Measurements from ENCODE around the gene NEK6. TPM values are rescaled to one million over a fixed set of nuclear protein-coding genes. Genes with fewer than 3 reads are reported as not detected.

Gene NEK6
- total and polyA plus RNA-seq, 2 of the 8 experiments (the other 6 are each of a cell fraction or from before 2014, with no cell fraction given): 17.7 to 19.7 TPM

DNA sequence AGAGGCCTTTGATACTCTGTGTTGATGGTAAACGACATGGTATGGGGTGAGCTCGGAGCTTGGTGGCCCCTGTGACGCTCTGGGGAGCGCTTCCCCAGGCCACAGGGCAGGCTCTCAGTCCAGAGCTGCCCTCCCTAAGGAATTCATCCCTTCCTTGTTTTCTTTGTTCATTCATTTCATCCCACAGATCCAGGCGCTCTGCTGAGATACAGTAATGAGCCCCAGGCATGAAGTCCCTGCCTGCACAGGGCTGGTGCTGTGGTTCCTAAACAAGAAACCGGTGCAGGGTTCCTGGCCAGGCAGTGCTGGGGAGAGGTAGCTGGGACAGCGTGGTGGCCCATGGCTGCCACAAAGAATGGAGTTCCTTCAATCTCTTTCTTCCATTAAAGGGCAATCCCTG is 14.4 kb downstream of the NEK6 start:
- no peak for DNase-seq (ENCODE audit: low read depth in 1 of 2, low spot score in 2 of 2)
- Histone ChIP-seq H3K27me3 (replicated peaks in 1 of 4; ENCODE audit: control insufficient read depth in 3 of 4, extremely low read depth in 1 of 4, insufficient read depth in 3 of 4, low read length in 3 of 4) (no peaks in the 10 kb centered on the region), H4K8ac (ENCODE audit: extremely low read depth, insufficient read depth, low read length) (no peak overlapping the region), H2AFZ (ENCODE audit: low read length) (no peak overlapping the region), H3K18ac (ENCODE audit: extremely low read depth, low read length) (no peak overlapping the region), H2BK120ac (replicated peaks; ENCODE audit: low read depth, low read length) (no peak overlapping the region), H4K5ac (ENCODE audit: insufficient read length, low read depth, low read length) (no peak overlapping the region), H2AK5ac (ENCODE audit: low read depth, low read length) (no peak overlapping the region; the same call in 1 of the 2 replicates), H2BK12ac (ENCODE audit: low read depth, low read length) (no peak overlapping the region), H3K9ac (replicated peaks in 1 of 4; ENCODE audit: extremely low read depth in 1 of 4, low read depth in 3 of 4, low read length in 3 of 4) (no peak overlapping the region; a peak in 1 of 7 replicates), H3K56ac (replicated peaks; ENCODE audit: insufficient read length, low read depth, low read length) (no peak overlapping the region), H3K4me1 (replicated peaks in 1 of 4; ENCODE audit: control insufficient read depth in 3 of 4, insufficient read depth in 4 of 4, low read length in 3 of 4) (peaks cover 0 to 5% (median under 1%) of the 10 kb centered on the region in 4 experiments; a peak in 4 of 7 replicates), H4K20me1 (replicated peaks in 1 of 2; ENCODE audit: control insufficient read depth in 1 of 2, insufficient read depth in 2 of 2, low read length in 2 of 2) (peaks cover 8 to 11% of the 10 kb centered on the region in 2 experiments), H2BK20ac (ENCODE audit: low read length) (no peak overlapping the region), H4K91ac (replicated peaks; ENCODE audit: insufficient read length, low read length) (no peak overlapping the region), H3K4me2 (ENCODE audit: insufficient read depth in 1 of 2, low read depth in 2 of 2, low read length in 2 of 2) (no peak overlapping the region), H2BK5ac (ENCODE audit: low read depth, low read length) (no peak overlapping the region), H3K23ac (ENCODE audit: insufficient read length) (no peak overlapping the region), H3K27ac (ENCODE audit: low read depth, low read length) (no peak overlapping the region), H3K36me3 (ENCODE audit: control insufficient read depth in 2 of 4, insufficient read depth in 4 of 4, low read length in 3 of 4) (no peaks in the 10 kb centered on the region), H3K9me3 (ENCODE audit: insufficient read depth in 2 of 2, low read depth in 1 of 2, low read length in 1 of 2) (no peaks in the 10 kb centered on the region), H3K79me2 (ENCODE audit: control insufficient read depth in 1 of 2, insufficient read depth in 2 of 2, low read length in 2 of 2) (peaks cover 0 to 5% of the 10 kb centered on the region in 2 experiments; a peak in 2 of 4 replicates), H2BK15ac (ENCODE audit: low read length) (no peak overlapping the region), H3K4me3 (ENCODE audit: extremely low read depth in 1 of 4, insufficient read depth in 2 of 4, low read depth in 3 of 4, low read length in 4 of 4) (no peak overlapping the region), H3K4ac (replicated peaks; ENCODE audit: insufficient read length, low read depth, low read length) (no peak overlapping the region), H3K23me2 (ENCODE audit: low read depth, low read length) (no peaks in the 10 kb centered on the region), H3K14ac (ENCODE audit: insufficient read length) (no peak overlapping the region), H3K79me1 (ENCODE audit: low read depth, low read length) (peaks cover 22% of the 10 kb centered on the region)
- FAIRE-seq: no peak
- WGBS, 2 experiments (ENCODE audit: extremely low coverage in 1 of 2, insufficient coverage in 1 of 2, insufficient read length in 1 of 2, insufficient replicate concordance in 2 of 2, low coverage in 1 of 2, low lambda C conversion rate in 2 of 2, missing lambda C conversion rate in 1 of 2): 86% methylated on average over 7 of the region's 7 CpGs; no CpG with 5 or more reads in 1 of the 2 experiments
- CTCF ChIA-PET (ENCODE audit: partially characterized antibody): interaction anchor here (1.2 to 2.1 kb wide), 4 partner anchors 20 to 231 kb away, joined by 3 to 5 read pairs (median 4); no protein-coding TSS in a partner anchor
- TF ChIP-seq KDM5A (IDR thresholded peaks at IDR 0.05; ENCODE audit: low read length): no peak
- no peak for TF ChIP-seq TAF1 (IDR thresholded peaks at IDR 0.05; ENCODE audit: low read depth, low read length)
- TF ChIP-seq, protein P1, sequence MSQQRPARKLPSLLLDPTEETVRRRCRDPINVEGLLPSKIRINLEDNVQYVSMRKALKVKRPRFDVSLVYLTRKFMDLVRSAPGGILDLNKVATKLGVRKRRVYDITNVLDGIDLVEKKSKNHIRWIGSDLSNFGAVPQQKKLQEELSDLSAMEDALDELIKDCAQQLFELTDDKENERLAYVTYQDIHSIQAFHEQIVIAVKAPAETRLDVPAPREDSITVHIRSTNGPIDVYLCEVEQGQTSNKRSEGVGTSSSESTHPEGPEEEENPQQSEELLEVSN (IDR thresholded peaks at IDR 0.05): no peak
- no peak for TF ChIP-seq RNF2 (IDR thresholded peaks at IDR 0.05; ENCODE audit: borderline replicate concordance, low read depth, low read length, missing control alignments, poor library complexity, severe bottlenecking)
- no peak for TF ChIP-seq NRF1 (IDR thresholded peaks at IDR 0.05; ENCODE audit: low read depth, low read length)
- TF ChIP-seq SAP30 (IDR thresholded peaks at IDR 0.05; ENCODE audit: insufficient read depth, insufficient replicate concordance, low read length): no peak
- no peak for TF ChIP-seq BCL11A (IDR thresholded peaks at IDR 0.05; ENCODE audit: low read depth in 2 of 2, low read length in 2 of 2)
- no peak for TF ChIP-seq BRCA1 (IDR thresholded peaks at IDR 0.05; ENCODE audit: low read depth, low read length)
- no peak for TF ChIP-seq POU5F1 (IDR thresholded peaks at IDR 0.05; ENCODE audit: low read depth, low read length)
- no peak for TF ChIP-seq TCF12 (IDR thresholded peaks at IDR 0.05; ENCODE audit: low read depth, low read length)
- no peak for TF ChIP-seq TBP (IDR thresholded peaks at IDR 0.05; ENCODE audit: low read depth, low read length)
- POLR2A ChIA-PET (ENCODE audit: partially characterized antibody): no interaction called here

Measured in H1 (cell line).